Measurements from ENCODE around the gene MS4A12.
"Not testable (repeated sequence)": the region's sequence is repeated elsewhere in the genome, so short reads cannot be mapped to it uniquely, and the experiment has no call there.

Gene MS4A12

GRCh38 chr11:60492488-60493009 is at the start of gene MS4A12:
Gene MS4A12, plus strand, starts transcription at chr11:60492778. Its CDS starts 4,541 bp downstream, at chr11:60497319.
- no peak for DNase-seq

DNA sequence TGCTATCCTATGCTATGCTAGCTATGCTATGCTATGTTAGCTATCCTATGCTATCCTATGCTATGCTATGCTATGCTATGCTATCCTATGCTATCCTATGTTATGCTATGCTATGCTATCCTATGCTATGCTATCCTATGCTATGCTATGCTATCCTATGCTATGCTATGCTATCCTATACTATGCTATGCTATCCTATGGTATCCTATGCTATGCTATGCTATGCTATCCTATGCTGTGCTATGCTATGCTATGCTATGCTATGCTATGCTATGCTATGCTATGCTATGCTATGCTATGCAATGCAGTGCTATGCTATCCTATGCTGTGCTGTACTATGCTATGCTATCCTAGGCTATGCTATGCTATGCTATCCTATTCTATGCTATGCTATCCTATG is 45.5 kb upstream of the MS4A12 start:
- no peak for DNase-seq

- no peak for DNase-seq
Observed at GRCh38 chr11:60447846-60448245, 44.7 kb upstream of the MS4A12 start.

DNA sequence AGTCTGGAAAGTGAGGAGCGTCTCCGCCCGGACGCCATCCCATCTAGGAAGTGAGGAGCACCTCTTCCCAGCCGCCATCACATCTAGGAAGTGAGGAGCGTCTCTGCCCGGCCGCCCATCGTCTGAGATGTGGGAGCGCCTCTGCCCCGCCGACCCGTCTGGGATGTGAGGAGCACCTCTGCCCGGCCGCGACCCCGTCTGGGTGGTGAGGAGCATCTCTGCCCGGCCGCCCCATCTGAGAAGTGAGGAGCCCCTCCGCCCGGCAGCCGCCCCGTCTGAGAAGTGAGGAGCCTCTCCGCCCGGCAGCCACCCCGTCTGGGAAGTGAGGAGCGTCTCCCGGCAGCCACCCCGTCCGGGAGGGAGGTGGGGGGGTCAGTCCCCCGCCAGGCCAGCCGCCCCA is 41.4 kb upstream of the MS4A12 start:
- DNase-seq, result not testable (repeated sequence)

GRCh38 chr11:60454212-60454611 is 38.4 kb upstream of the MS4A12 start:
- DNase-seq, result no peak

DNA sequence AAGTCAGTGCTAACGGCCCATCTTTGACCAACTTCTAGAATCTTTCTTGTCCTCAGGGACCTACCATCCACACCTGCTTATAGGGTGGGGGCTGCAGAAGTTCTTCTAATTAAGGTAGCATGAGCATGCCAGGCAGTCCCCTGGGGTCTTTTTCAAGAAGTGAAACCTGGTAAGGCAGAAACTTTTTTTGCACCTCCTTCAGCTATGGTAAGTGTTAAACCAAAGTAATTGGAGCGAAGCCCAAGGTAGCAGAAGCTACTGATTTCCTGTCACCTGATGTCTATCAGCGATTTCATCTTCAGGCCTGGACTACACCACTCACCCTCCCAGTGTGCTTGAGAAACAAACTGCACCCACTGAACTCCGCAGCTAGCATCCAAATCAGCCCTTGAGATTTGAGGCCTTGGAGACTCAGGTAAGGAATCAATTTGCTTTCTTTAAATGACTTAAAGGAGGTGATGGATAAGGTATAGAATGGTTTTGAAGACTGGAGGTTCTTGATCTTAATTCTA is 37.0 kb upstream of the MS4A12 start, which contains the start of gene MS4A1:
MS4A1 (plus strand) TSS at position 317 of the 512 bp plus-strand sequence. CDS start 6,528 bp downstream, outside the sequence.
- no peak for DNase-seq

DNA sequence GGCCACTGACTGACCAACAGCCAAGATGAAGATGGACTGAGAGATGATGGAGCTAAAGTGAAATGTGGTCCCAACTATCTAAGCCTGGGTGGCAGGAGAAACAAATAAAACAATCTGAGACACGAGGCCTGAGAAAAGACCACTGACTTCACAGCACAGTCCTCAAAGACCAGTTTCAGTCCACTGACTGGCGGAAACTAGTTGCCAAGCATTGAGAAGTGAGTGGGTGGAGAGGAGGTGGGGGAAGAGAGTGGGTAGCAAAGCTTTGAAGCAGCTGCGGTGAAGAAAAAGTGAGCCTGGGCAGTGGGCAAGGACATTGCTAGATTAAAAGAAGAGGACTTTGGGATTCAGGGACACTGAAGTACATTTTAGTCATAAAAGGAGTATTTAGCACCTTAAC is 35.0 kb upstream of the MS4A12 start:
- DNase-seq, result no peak

DNA sequence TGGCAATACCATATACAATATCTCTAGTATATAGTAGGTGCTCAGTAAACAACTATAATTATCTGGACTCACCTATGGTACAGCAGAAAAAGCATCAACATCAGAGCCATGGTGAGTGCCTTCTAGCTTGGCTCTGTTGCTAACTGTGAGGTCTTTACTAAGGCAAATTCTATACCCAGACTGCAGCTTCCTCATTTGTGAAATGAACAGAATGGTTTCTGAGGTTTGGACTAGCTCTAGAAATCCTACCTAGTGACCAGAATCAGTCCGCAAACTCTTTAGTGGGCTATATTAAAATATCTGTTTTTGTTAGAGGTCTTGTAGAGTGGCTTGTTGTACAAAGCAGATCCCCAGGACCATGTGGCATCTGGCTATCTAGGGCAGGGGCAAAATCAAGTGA is 33.2 kb upstream of the MS4A12 start:
- DNase-seq, result no peak

- DNase-seq, result no peak
Observed at GRCh38 chr11:60468829-60469228, 23.7 kb upstream of the MS4A12 start.

GRCh38 chr11:60469723-60470122 is 22.9 kb upstream of the MS4A12 start:
- no peak for DNase-seq

DNA sequence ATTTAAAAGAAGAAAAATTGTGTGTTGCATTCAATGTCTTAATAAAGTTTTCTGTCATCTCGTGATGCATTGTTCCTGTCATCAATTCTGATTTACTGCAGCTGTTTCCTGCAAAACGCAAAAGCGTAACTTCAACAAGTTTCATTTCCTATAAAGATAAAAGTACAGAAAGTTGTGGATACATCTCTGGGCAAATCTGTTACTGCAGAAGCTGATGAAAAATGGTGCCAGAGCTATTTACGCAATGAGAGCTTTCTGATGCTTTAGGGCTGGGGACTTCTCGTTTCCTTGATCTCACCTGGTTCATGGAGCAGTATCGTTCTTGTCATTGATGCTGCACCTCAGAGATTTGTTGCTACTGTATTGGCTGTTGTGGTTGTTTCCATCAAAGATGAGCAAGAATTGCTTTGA is 15.5 kb upstream of the MS4A12 start:
- no peak for DNase-seq

- no peak for DNase-seq
Observed at GRCh38 chr11:60482361-60482760, 10.2 kb upstream of the MS4A12 start.

- no peak for DNase-seq
Observed at GRCh38 chr11:60485987-60486386, 6.6 kb upstream of the MS4A12 start.

DNA sequence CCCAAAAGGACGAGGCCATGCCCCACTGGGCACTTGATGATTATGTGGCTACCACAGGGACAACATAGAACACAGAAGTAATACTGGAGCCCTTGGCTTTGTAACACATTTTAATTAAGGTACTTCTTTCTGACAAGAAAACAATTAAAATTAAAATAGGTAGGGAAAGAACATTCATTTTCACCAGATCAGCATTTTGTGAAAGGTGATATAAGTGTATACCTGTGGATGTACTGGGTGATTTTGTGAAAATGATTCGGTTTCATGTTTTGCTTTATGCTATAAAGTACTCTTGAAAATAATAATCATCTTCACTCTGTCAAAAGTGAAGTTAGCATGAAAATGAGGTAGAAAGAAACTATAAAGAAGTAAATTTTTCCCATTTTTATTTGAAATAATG is 876 bp downstream of the MS4A12 start:
- no peak for DNase-seq

DNA sequence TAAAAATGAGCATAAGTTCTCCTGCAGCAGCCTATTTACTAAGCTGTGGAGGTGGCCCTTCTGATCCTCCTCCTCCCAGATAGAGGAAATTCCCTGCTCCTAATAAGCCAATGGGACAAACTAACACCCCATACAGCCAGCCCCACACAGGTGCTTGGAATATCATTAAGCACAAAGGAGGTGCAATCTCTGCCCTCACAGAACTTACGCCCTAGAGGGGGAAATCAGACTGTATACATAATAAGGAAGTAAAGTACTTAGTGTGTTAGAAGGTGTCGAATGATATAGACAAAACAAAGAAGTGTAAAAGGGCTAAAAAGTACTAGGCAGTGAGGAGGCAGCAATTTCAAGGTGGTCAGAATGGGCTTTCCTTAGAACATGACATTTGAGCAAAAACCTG is 5.8 kb downstream of the MS4A12 start:
- no peak for DNase-seq

DNA sequence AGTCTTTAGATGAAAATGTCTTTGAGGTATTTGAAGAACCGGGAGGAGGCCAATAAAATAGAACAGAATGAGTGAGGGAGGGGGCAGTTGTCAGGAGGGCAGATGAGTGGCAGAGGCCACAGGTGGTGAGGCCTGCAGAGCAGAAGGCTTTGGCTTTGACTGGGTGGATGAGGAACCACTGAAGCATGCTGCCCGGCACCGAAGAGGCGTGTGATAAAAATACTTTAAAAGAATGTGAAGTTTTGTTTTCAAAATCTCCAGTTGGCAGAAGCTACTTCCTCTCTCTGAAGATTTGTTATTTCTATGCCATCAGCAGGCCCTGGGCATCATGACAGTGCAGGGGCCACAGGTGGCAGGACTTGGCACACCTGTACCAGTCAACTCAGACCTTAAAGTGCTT is 6.3 kb downstream of the MS4A12 start:
- DNase-seq, result no peak

DNA sequence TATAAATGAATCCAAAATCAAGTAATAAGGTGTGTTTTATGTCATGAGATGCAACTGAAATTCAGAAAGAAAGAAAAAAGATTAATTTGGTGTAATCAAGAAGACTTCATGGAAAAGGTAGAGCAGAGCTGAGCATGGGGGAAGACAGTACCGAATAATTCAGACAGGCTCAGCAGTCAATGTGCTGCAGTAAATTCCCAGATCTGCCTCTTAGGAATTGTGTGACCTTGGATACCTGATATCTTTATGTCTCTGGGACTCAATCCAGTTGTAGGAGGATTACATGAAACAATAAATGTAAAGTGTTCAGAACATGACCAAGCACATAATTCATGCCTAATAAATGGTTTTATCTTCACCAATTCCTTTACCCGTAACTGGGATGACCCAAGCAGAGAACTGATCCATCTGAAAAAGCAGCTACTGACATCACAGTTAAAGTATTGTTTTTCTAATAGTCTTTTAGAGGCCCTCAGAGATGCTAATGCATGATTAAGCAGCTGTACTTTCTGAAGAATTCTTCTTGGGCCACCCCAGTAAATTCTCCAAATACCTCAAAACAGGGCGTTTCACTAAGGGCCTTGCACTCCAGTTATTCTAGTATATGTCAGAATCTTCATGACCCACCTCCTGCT is 7.8 kb downstream of the MS4A12 start:
- no peak for DNase-seq

DNA sequence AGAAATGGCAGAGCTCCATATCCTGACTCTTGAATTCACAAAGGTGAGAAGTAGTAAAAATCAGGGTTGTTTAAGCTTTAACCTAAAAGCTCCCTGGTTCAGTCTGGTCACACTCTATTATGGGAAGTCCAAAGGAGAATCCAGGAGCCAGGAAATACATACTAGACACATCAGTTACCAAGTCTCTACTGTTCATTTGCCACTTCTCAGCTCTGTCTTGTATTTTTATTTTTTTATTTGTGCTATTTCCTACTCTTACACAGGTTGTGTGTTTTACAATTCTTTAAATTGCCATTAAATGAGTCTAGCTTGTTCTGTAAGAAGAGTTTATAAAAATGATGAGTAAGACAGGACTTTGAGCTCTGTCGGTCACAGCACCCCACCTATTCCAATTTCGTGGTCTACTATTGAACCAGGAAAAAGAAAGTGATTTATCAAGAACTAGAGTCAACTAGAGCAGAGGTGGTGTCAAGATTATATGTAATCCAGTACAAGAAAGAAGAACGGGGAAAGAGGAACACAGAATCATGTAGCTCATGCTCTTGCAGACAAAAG is 9.7 kb downstream of the MS4A12 start:
- no peak for DNase-seq

- DNase-seq, result no peak
Observed at GRCh38 chr11:60504219-60504905, 11.8 kb downstream of the MS4A12 start.

GRCh38 chr11:60509609-60510008 is 17.0 kb downstream of the MS4A12 start:
- not testable (repeated sequence) for DNase-seq

GRCh38 chr11:60510209-60510608 is 17.6 kb downstream of the MS4A12 start:
- not testable (repeated sequence) for DNase-seq

DNA sequence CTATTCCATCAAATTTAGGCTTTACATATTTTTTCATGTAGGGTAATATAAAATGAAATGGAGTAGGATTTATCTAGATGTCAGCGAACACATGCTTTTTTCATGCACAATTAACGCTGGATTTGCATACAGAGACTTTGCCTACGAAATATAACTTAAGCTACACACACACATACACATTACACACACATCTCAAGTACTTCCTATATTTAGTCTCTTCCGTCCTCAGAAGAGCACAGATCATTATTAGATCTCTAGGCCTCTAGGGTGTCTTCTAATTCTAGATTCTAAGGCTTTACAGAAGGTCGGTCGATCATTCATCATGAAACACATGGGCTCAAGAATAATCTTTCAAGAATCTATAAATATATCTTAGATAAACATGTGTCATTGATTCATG is 18.8 kb downstream of the MS4A12 start:
- DNase-seq, result no peak

DNA sequence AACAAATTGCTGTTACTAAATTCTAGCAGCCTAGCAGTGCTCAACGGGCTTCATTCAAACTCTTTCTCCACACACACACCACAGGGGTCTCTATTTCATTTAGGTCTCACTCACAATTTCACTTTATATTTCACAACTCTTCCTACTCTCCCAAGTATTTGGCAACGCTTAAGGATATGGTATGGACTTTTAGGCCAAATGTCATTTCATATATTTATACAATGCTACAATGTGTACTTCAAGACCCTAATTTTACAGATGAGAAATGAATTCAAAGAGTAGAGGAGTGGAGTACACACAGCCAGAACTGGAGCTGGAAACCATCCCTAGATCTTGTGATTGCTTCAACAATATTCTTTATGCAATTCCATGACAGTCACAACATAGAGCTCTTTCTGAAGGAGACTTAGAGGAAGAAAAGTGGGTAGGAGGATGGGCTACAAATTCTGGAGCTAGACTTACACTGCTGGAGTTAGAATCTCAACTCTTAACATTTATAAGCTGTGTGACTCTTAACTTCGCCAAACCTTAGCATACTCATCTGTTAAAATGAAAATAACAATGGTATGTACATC is 20.2 kb downstream of the MS4A12 start:
- no peak for DNase-seq

Measured in stimulated activated CD4-positive, alpha-beta T cell treated with anti-CD3 and anti-CD28 coated beads, Interleukin-4, amount 100 ng/mL, for 1 hour (primary cell).